ENCODE data around the gene MOB3B. TPM values are rescaled to one million over a fixed set of nuclear protein-coding genes. Genes with fewer than 3 reads are reported as not detected.
A peak's percentile ranks its signal among the peaks of the same experiment; 100 is the strongest.

The MOB3B gene
- total and polyA plus RNA-seq, 11 donors: 0.42 to 2.8 (median 1.8) TPM

- intact Hi-C loops (cut with DNase I): loop anchor here in 1 of 10 donors (5.0 kb wide), 1 partner anchor 51 kb away; no protein-coding TSS in a partner anchor
- ATAC-seq: no peak
Observed at GRCh38 chr9:27341545-27342294, 187.9 kb downstream of the MOB3B start.

GRCh38 chr9:27340961-27341511, 188.6 kb downstream of the MOB3B start:
- H3K4me3 ChIP-seq: no peak overlapping the region
- no peaks in the 10 kb centered on the region for H3K9me3 ChIP-seq
- 70 to 85% (median 71%) methylated on average over 7 of the region's 7 CpGs for WGBS, 4 donors
- DNase-seq (no peak), ATAC-seq (peak in 1 of 4 donors; percentile 24)
- peak overlapping the region in 2 of 12 donors; percentile 3 to 53 for H3K27ac ChIP-seq
- H3K36me3 ChIP-seq: no peaks in the 10 kb centered on the region
- H3K4me1 ChIP-seq: peaks cover 0 to 47% (median 16%) of the 10 kb centered on the region in 12 donors
- no peak for TF ChIP-seq CTCF (IDR thresholded peaks at IDR 0.05)
- TF ChIP-seq POLR2A (IDR thresholded peaks at IDR 0.05): no peak
- intact Hi-C loops (cut with DNase I): loop anchor here in 1 of 10 donors (5.0 kb wide), 1 partner anchor 51 kb away; no protein-coding TSS in a partner anchor
- H3K27me3 ChIP-seq: no peaks in the 10 kb centered on the region

More at GRCh38 chr9:27341545-27342294, 187.9 kb downstream of the MOB3B start:
- no peak for TF ChIP-seq POLR2A (IDR thresholded peaks at IDR 0.05)
- TF ChIP-seq CTCF (IDR thresholded peaks at IDR 0.05): no peak
- Histone ChIP-seq H3K4me1 (peaks cover 0 to 47% (median 16%) of the 10 kb centered on the region in 12 donors), H3K9me3 (no peaks in the 10 kb centered on the region), H3K27ac (peak overlapping the region in 2 of 12 donors; percentile 3 to 53), H3K36me3 (no peaks in the 10 kb centered on the region), H3K4me3 (no peak overlapping the region), H3K27me3 (no peaks in the 10 kb centered on the region)
- 77 to 89% (median 84%) methylated on average over 9 of the region's 9 CpGs for WGBS, 4 donors
- no peak for DNase-seq

- DNase-seq (no peak), ATAC-seq (no peak)
- Histone ChIP-seq H3K27me3 (no peaks in the 10 kb centered on the region), H3K27ac (no peak overlapping the region), H3K4me3 (no peak overlapping the region), H3K36me3 (no peaks in the 10 kb centered on the region), H3K4me1 (peaks cover 0 to 47% (median 16%) of the 10 kb centered on the region in 12 donors), H3K9me3 (no peaks in the 10 kb centered on the region)
- intact Hi-C loops (cut with DNase I): loop anchor here in 1 of 10 donors (5.0 kb wide), 1 partner anchor 52 kb away; no protein-coding TSS in a partner anchor
- WGBS, 4 donors: 83 to 93% (median 87%) methylated on average over 5 of the region's 5 CpGs
- no peak for TF ChIP-seq POLR2A (IDR thresholded peaks at IDR 0.05)
Observed at GRCh38 chr9:27340285-27340674, 189.3 kb downstream of the MOB3B start.

- peak in 1 of 4 donors; percentile 19 for ATAC-seq
- Histone ChIP-seq H3K4me3 (no peak overlapping the region), H3K4me1 (peaks cover 0 to 47% (median 16%) of the 10 kb centered on the region in 12 donors), H3K27me3 (no peaks in the 10 kb centered on the region), H3K27ac (peak overlapping the region in 1 of 12 donors; percentile 22), H3K9me3 (no peaks in the 10 kb centered on the region), H3K36me3 (no peaks in the 10 kb centered on the region)
- TF ChIP-seq POLR2A (IDR thresholded peaks at IDR 0.05) (no peak), CTCF (IDR thresholded peaks at IDR 0.05) (no peak)
- intact Hi-C loops (cut with DNase I): loop anchor here in 3 of 10 donors (2.0 to 5.0 kb wide), 4 partner anchors 53 to 208 kb away; partner anchors contain the start of gene MOB3B (in 2 of the 3)
- WGBS, 4 donors: 64 to 81% (median 67%) methylated on average over 11 of the region's 11 CpGs
- DNase-seq: no peak
Observed at GRCh38 chr9:27339661-27340284, 189.8 kb downstream of the MOB3B start.
